Measurements from ENCODE around the gene CUL7. TPM values are rescaled to one million over a fixed set of nuclear protein-coding genes. Genes with fewer than 3 reads are reported as not detected.

CUL7 gene
- total RNA-seq, 1 experiment from 2014 or later: 18.6 TPM

DNA sequence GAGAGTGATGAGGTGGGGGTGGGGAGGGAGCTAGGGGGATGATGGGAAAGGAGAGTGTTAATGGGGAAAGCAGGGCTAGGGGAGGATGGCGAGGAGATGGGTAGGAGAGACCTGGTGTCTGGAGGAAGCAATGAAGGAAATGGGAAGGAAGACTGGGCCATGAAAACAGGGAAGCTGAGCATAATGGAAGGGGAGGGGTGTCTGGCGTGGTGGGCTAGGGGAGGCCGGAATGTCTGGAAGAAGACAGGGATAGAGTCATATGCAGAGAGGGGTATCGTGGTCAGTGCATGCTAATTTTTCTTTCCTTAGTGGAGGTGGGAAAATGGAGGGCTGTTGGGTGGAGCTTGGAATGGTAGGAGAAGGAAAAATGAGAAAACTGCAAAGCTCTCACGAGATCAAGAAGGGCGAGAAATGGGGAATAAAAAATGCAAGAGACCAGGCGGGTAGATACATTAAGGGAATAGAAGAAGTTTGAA, 39.2 kb downstream of the CUL7 start:
- Histone ChIP-seq H3K27me3 (ENCODE audit: low read length) (no peaks in the 10 kb centered on the region), H3K36me3 (ENCODE audit: low read depth, low read length) (peaks cover 31% of the 10 kb centered on the region; the same call in 1 of the 2 replicates), H3K4me3 (ENCODE audit: low read length) (peak overlapping the region; percentile 91), H3K4me1 (ENCODE audit: insufficient read depth, low read length) (peaks cover 23% of the 10 kb centered on the region), H3K9ac (ENCODE audit: low read length) (peak overlapping the region; percentile 90), H3K9me3 (ENCODE audit: low read length) (no peaks in the 10 kb centered on the region), H3K9me2 (replicated peaks; ENCODE audit: low read length) (no peaks in the 10 kb centered on the region), H3F3A (ENCODE audit: low read length, unreplicated experiment) (no peaks in the 10 kb centered on the region), H3K27ac (ENCODE audit: low read length) (peak overlapping the region; percentile 17; the same call in 1 of the 2 replicates), H2AFZ (ENCODE audit: low read length) (peak overlapping the region; percentile 63), H4K20me1 (ENCODE audit: low read length) (no peaks in the 10 kb centered on the region), H3K4me2 (ENCODE audit: low read length) (peak overlapping the region; percentile 94), H3K79me2 (ENCODE audit: low read length) (peaks cover 52% of the 10 kb centered on the region)
- TF ChIP-seq, protein P1, sequence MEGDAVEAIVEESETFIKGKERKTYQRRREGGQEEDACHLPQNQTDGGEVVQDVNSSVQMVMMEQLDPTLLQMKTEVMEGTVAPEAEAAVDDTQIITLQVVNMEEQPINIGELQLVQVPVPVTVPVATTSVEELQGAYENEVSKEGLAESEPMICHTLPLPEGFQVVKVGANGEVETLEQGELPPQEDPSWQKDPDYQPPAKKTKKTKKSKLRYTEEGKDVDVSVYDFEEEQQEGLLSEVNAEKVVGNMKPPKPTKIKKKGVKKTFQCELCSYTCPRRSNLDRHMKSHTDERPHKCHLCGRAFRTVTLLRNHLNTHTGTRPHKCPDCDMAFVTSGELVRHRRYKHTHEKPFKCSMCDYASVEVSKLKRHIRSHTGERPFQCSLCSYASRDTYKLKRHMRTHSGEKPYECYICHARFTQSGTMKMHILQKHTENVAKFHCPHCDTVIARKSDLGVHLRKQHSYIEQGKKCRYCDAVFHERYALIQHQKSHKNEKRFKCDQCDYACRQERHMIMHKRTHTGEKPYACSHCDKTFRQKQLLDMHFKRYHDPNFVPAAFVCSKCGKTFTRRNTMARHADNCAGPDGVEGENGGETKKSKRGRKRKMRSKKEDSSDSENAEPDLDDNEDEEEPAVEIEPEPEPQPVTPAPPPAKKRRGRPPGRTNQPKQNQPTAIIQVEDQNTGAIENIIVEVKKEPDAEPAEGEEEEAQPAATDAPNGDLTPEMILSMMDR (conservative IDR thresholded peaks at IDR 0.05; ENCODE audit: low read depth, low read length): no peak
- no peak for TF ChIP-seq EZH2phosphoT487 (IDR thresholded peaks at IDR 0.05; ENCODE audit: borderline replicate concordance, low read length)
- no peak for TF ChIP-seq EZH2 (IDR thresholded peaks at IDR 0.05; ENCODE audit: low read length, unreplicated experiment)
- BruUV-seq (replicated peaks): TSS peak; percentile 21
- ATAC-seq (no peak), DNase-seq (no peak)
- intact Hi-C loops (cut with micrococcal nuclease): loop anchor here (2.0 kb wide), 1 partner anchor 30 kb away; the partner anchor contains the start of gene PPP2R5D
- POLR2A ChIA-PET (ENCODE audit: unreplicated experiment): interaction anchor here (0.5 to 1.4 kb wide), 8 partner anchors 35 to 723 kb away, joined by 3 to 15 read pairs (median 8); partner anchors contain the start of genes CUL7, CUL9 and PEX6
- CTCF ChIA-PET: interaction anchor here (0.5 to 0.6 kb wide), 2 partner anchors 9 to 129 kb away, joined by 3 to 8 read pairs; no protein-coding TSS in a partner anchor

DNA sequence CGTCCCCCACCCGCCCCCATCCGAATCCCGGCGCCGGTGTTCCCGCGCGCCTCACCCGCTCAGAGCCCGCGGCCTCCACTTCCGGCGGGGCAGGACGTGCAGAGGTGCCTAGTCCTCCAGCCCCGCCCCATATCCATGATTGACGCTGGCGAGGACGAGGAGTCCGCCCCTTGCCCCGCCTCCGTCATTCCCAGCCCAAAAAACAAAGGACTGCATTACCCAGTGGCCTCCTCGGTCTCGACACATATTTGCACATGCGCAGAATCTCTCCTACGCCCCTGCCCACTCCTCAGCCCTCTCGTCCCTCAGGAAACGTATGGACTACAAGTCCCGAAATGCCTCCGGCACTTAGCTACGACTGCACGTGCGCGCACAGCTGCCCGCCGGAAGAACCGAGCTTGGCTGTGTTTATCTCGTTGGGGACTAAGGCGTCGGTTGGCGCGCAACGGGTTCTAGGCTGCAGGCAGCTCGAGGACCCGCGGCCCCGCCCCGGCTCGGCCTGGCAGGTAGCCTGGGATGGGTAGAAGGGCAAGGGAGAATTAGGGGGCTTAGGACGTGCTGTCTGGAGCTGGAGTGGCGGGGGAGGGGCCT, 39.7 kb downstream of the CUL7 start, which contains the start of the genes KLHDC3 and MEA1:
Gene KLHDC3 (plus strand): TSS at position 407 of the 591 bp plus-strand sequence. CDS start 2,944 bp downstream, outside the sequence.
Gene MEA1 (minus strand): TSS at position 104 of the 591 bp plus-strand sequence. CDS start 133 bp downstream, outside the sequence.
- peaks cover 52% of the 10 kb centered on the region for H3K79me2 ChIP-seq (ENCODE audit: low read length)

More for the DNA sequence above, 39.7 kb downstream of the CUL7 start, which contains the start of the genes KLHDC3 and MEA1:
- BruUV-seq (replicated peaks): no TSS peak
- peaks cover 28% of the 10 kb centered on the region; the same call in 1 of the 2 replicates for H3K36me3 ChIP-seq (ENCODE audit: low read depth, low read length)
- TF ChIP-seq, protein P1 (conservative IDR thresholded peaks at IDR 0.05; ENCODE audit: low read depth, low read length): no peak
- TF ChIP-seq EZH2 (IDR thresholded peaks at IDR 0.05; ENCODE audit: low read length, unreplicated experiment) (no peak), EZH2phosphoT487 (IDR thresholded peaks at IDR 0.05; ENCODE audit: borderline replicate concordance, low read length) (no peak)
- CTCF ChIA-PET: interaction anchor here (0.6 kb wide), 1 partner anchor 130 kb away, joined by 3 read pairs; no protein-coding TSS in a partner anchor
- intact Hi-C loops (cut with micrococcal nuclease): loop anchor here (2.0 kb wide), 1 partner anchor 29 kb away; the partner anchor contains the start of gene PPP2R5D
- DNase-seq (peak; percentile 99), ATAC-seq (peak; percentile 92)
- H3F3A ChIP-seq (ENCODE audit: low read length, unreplicated experiment): no peaks in the 10 kb centered on the region
- H3K9me3 ChIP-seq (ENCODE audit: low read length): no peaks in the 10 kb centered on the region
- peak within 1 kb of the TSS; percentile 88 for H2AFZ ChIP-seq (ENCODE audit: low read length)
- H3K4me1 ChIP-seq (ENCODE audit: insufficient read depth, low read length): peaks cover 23% of the 10 kb centered on the region
- no peaks in the 10 kb centered on the region for H4K20me1 ChIP-seq (ENCODE audit: low read length)
- H3K4me2 ChIP-seq (ENCODE audit: low read length): peak within 1 kb of the TSS; percentile 95
- H3K27ac ChIP-seq (ENCODE audit: low read length): peak within 1 kb of the TSS; percentile 17; the same call in 1 of the 2 replicates
- POLR2A ChIA-PET (ENCODE audit: unreplicated experiment): interaction anchor here (0.5 to 1.4 kb wide), 8 partner anchors 35 to 724 kb away, joined by 3 to 15 read pairs (median 8); partner anchors contain the start of genes CUL7, CUL9 and PEX6
- H3K9ac ChIP-seq (ENCODE audit: low read length): peak within 1 kb of the TSS; percentile 90
- H3K27me3 ChIP-seq (ENCODE audit: low read length): no peaks in the 10 kb centered on the region
- peak within 1 kb of the TSS; percentile 91 for H3K4me3 ChIP-seq (ENCODE audit: low read length)
- no peaks in the 10 kb centered on the region for H3K9me2 ChIP-seq (replicated peaks; ENCODE audit: low read length)
